ENCODE results near the gene RBM8A.

RBM8A gene

GRCh38 chr1:145885738-145886287 is 41.5 kb downstream of the RBM8A start, which contains the start of gene ANKRD35:
Gene ANKRD35, minus strand, starts transcription at chr1:145885866. Its CDS starts 108 bp downstream, at chr1:145885758.
- peaks cover 8% of the 10 kb centered on the region for H3K27me3 ChIP-seq (replicated peaks; ENCODE audit: control insufficient read depth, insufficient read depth, low read length, poor library complexity, severe bottlenecking)
- H3K4me3 ChIP-seq (ENCODE audit: insufficient read depth, low read depth, low read length, poor library complexity, severe bottlenecking): peak within 1 kb of the TSS; percentile 69
- no peaks in the 10 kb centered on the region for H3K36me3 ChIP-seq (ENCODE audit: control insufficient read depth, insufficient read depth, low read length)
- no peak within 1 kb of the TSS for H3K27ac ChIP-seq (ENCODE audit: insufficient read depth, low read length, poor library complexity, severe bottlenecking)
- DNase-seq: peak; percentile 68 to 78 (median 77)
- peaks cover 13% of the 10 kb centered on the region for H3K4me1 ChIP-seq (ENCODE audit: control insufficient read depth, insufficient read depth, low read length, poor library complexity, severe bottlenecking)
- no peaks in the 10 kb centered on the region for H3K9me3 ChIP-seq (ENCODE audit: control insufficient read depth, low read length)

DNA sequence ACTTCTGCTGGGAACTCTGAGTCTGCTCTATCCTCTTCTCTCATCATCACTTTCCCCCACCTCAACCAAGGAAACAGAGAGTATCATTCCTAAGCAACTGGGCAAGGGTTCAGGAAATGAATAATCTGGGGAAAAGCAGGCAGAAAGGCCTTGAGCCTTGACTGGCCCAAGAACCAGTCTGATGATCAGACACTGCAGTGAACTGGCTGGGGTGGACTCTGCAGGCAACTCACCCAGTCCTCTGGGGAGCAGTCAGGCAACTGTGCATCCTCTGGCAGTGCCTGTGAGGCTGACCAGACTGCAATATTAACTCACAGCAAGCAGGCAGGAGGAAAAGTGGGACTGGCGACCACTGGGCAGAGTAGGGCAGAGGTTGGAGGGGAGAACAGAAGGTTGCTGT is 42.6 kb downstream of the RBM8A start:
- no peak overlapping the region for H3K27ac ChIP-seq (ENCODE audit: insufficient read depth, low read length, poor library complexity, severe bottlenecking)
- H3K27me3 ChIP-seq (replicated peaks; ENCODE audit: control insufficient read depth, insufficient read depth, low read length, poor library complexity, severe bottlenecking): peaks cover 8% of the 10 kb centered on the region
- peaks cover 13% of the 10 kb centered on the region for H3K4me1 ChIP-seq (ENCODE audit: control insufficient read depth, insufficient read depth, low read length, poor library complexity, severe bottlenecking)
- H3K4me3 ChIP-seq (ENCODE audit: insufficient read depth, low read depth, low read length, poor library complexity, severe bottlenecking): no peak overlapping the region
- H3K9me3 ChIP-seq (ENCODE audit: control insufficient read depth, low read length): no peaks in the 10 kb centered on the region
- H3K36me3 ChIP-seq (ENCODE audit: control insufficient read depth, insufficient read depth, low read length): no peaks in the 10 kb centered on the region
- DNase-seq: no peak

- H3K9me3 ChIP-seq (ENCODE audit: control insufficient read depth, low read length): no peaks in the 10 kb centered on the region
- DNase-seq: no peak
- no peak overlapping the region for H3K27ac ChIP-seq (ENCODE audit: insufficient read depth, low read length, poor library complexity, severe bottlenecking)
- H3K27me3 ChIP-seq (replicated peaks; ENCODE audit: control insufficient read depth, insufficient read depth, low read length, poor library complexity, severe bottlenecking): peaks cover 8% of the 10 kb centered on the region
- no peaks in the 10 kb centered on the region for H3K36me3 ChIP-seq (ENCODE audit: control insufficient read depth, insufficient read depth, low read length)
- no peak overlapping the region for H3K4me3 ChIP-seq (ENCODE audit: insufficient read depth, low read depth, low read length, poor library complexity, severe bottlenecking)
- no peaks in the 10 kb centered on the region for H3K4me1 ChIP-seq (ENCODE audit: control insufficient read depth, insufficient read depth, low read length, poor library complexity, severe bottlenecking)
Observed at GRCh38 chr1:145879775-145880174, 47.5 kb downstream of the RBM8A start.

- H3K9me3 ChIP-seq (ENCODE audit: control insufficient read depth, low read length): no peaks in the 10 kb centered on the region
- H3K36me3 ChIP-seq (ENCODE audit: control insufficient read depth, insufficient read depth, low read length): no peaks in the 10 kb centered on the region
- H3K27me3 ChIP-seq (replicated peaks; ENCODE audit: control insufficient read depth, insufficient read depth, low read length, poor library complexity, severe bottlenecking): no peaks in the 10 kb centered on the region
- H3K4me1 ChIP-seq (ENCODE audit: control insufficient read depth, insufficient read depth, low read length, poor library complexity, severe bottlenecking): no peaks in the 10 kb centered on the region
- H3K27ac ChIP-seq (ENCODE audit: insufficient read depth, low read length, poor library complexity, severe bottlenecking): no peak overlapping the region
- no peak for DNase-seq
- no peak overlapping the region for H3K4me3 ChIP-seq (ENCODE audit: insufficient read depth, low read depth, low read length, poor library complexity, severe bottlenecking)
Observed at GRCh38 chr1:145878724-145879123, 48.6 kb downstream of the RBM8A start.

DNA sequence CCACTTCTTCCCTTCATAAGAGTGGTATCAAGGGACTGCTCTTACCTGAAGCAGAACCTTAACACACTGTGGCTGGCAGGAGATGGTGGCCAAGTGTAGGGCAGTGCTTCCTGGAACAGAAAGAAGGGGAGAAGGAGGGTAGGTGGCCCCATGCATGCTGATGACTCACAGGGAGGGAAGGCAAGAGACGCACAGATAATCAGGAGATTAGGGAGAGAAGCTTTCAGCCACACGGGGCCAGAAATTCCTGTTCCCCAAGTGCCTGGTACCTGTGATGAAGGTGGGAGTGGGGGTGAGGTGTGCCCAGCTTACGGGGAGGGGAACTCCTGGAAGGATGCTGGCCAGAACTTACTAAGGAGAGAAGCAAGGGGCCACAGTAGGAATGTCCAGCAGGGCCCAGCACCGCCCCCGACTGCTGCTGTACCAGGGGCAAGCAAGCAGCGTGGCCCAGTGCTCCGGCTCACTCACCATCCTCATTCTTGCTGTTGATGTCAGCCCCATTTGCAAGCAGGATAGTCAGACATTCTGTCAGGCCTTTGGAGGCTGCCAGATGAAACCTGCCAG is 49.3 kb downstream of the RBM8A start:
- H3K4me1 ChIP-seq (ENCODE audit: control insufficient read depth, insufficient read depth, low read length, poor library complexity, severe bottlenecking): no peaks in the 10 kb centered on the region
- no peaks in the 10 kb centered on the region for H3K9me3 ChIP-seq (ENCODE audit: control insufficient read depth, low read length)
- no peaks in the 10 kb centered on the region for H3K36me3 ChIP-seq (ENCODE audit: control insufficient read depth, insufficient read depth, low read length)
- H3K27me3 ChIP-seq (replicated peaks; ENCODE audit: control insufficient read depth, insufficient read depth, low read length, poor library complexity, severe bottlenecking): no peaks in the 10 kb centered on the region
- no peak for DNase-seq
- no peak overlapping the region for H3K4me3 ChIP-seq (ENCODE audit: insufficient read depth, low read depth, low read length, poor library complexity, severe bottlenecking)
- no peak overlapping the region for H3K27ac ChIP-seq (ENCODE audit: insufficient read depth, low read length, poor library complexity, severe bottlenecking)

DNA sequence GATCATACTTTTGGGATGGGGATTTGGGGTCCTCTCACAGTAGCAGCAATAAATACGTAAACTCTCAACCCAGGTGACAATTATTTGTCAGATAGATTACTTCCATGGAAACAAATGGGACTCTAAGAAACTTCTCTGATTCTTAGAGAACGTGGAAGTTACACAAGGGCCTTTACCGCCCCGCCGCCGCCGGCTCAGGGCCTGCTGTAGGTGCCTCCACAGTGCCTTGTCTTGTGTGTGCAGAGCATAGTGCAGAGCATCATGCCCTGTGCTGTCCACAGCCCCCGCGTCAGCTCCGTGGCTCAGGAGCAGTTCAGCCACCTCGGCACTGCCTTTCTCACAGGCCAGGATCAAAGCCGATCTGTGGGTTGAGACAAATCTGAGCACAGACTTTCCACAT is 52.6 kb downstream of the RBM8A start:
- no peaks in the 10 kb centered on the region for H3K27me3 ChIP-seq (replicated peaks; ENCODE audit: control insufficient read depth, insufficient read depth, low read length, poor library complexity, severe bottlenecking)
- H3K4me3 ChIP-seq (ENCODE audit: insufficient read depth, low read depth, low read length, poor library complexity, severe bottlenecking): no peak overlapping the region
- H3K9me3 ChIP-seq (ENCODE audit: control insufficient read depth, low read length): no peaks in the 10 kb centered on the region
- no peak overlapping the region for H3K27ac ChIP-seq (ENCODE audit: insufficient read depth, low read length, poor library complexity, severe bottlenecking)
- no peaks in the 10 kb centered on the region for H3K36me3 ChIP-seq (ENCODE audit: control insufficient read depth, insufficient read depth, low read length)
- peaks cover 6% of the 10 kb centered on the region for H3K4me1 ChIP-seq (ENCODE audit: control insufficient read depth, insufficient read depth, low read length, poor library complexity, severe bottlenecking)
- DNase-seq: no peak

DNA sequence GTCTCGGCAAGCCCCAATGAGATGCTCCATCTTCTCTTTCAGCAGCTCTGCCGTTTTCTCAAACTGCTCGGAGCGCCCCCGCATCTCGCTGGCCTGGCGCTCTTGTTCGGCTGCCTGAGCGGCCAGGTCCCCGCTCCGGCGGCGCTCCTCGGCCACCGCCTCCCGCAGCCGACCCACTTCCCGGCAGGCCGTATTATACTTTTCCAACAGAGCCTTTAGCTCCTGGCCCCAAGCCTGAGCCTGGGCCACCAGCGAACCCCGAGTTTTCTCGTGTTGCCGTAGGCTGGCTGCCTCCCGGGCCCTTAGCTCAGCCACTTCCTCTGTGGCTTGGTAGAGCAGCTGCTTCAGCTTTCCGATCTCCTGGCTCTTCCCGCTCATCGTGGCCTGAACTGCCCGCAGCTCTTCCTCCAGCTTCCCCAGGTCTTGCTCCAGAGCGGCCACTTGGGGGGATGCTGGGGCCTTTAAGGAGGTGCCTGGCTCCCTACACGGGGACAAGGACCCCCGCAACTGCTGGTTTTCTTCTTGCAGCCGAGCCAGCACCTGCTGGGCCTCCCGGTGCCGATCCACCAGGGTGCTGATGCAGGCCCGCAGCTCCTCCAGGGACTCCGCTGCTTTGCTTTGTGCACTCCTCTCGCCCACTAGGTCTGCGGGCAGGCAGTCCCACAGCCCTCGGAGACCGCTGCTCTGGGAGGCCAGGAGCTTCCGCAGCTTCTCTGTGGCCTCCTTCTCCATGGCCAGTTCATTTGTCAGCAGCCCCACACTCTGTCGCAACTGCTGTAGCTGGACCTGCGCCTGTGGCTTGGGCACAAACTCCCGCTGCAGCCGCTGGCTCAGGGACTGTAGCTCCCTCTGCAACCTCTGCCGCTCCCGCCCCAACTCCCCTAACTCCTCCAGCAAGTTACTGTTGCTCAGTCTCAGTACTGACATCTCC is 55.0 kb downstream of the RBM8A start:
- no peaks in the 10 kb centered on the region for H3K9me3 ChIP-seq (ENCODE audit: control insufficient read depth, low read length)
- no peak for DNase-seq
- peak overlapping the region; percentile 42 for H3K4me3 ChIP-seq (ENCODE audit: insufficient read depth, low read depth, low read length, poor library complexity, severe bottlenecking)
- no peak overlapping the region for H3K27ac ChIP-seq (ENCODE audit: insufficient read depth, low read length, poor library complexity, severe bottlenecking)
- no peaks in the 10 kb centered on the region for H3K36me3 ChIP-seq (ENCODE audit: control insufficient read depth, insufficient read depth, low read length)
- peaks cover 6% of the 10 kb centered on the region for H3K4me1 ChIP-seq (ENCODE audit: control insufficient read depth, insufficient read depth, low read length, poor library complexity, severe bottlenecking)
- no peaks in the 10 kb centered on the region for H3K27me3 ChIP-seq (replicated peaks; ENCODE audit: control insufficient read depth, insufficient read depth, low read length, poor library complexity, severe bottlenecking)
